GM12878 (cell line): Measurements from ENCODE around the gene EPN1. TPM values are rescaled to one million over a fixed set of nuclear protein-coding genes. Genes with fewer than 3 reads are reported as not detected.
A peak's percentile ranks its signal among the peaks of the same experiment; 100 is the strongest.

Experiments used
- ATAC-seq: fragments of 200-7000 bp; cut with Tn5 transposase; 3 replicates; pipeline ENCODE4 v1.9.1; 2020; ENCODE audit warnings: mild to moderate bottlenecking, moderate library complexity
- BruUV-seq: library from RNA; stranded (reverse); fragments of 400-500 nt; replicated peaks from 2 replicates; lab custom pipeline; 2021; lab: Mats Ljungman, UMichigan
- CTCF ChIA-PET: fragments of 300-600 bp; sonication (Branson Sonifier 250); formaldehyde crosslinking; extraction: SDS; loops from one replicate; lab custom pipeline; 2021; ENCODE audit warnings: inconsistent platforms; lab: Yijun Ruan, JAX
- POLR2A ChIA-PET: fragments of 350-600 bp; formaldehyde crosslinking; extraction: SDS; loops from one replicate; lab custom pipeline; 2021; ENCODE audit warnings: inconsistent platforms; lab: Charles Lee
- RAD21 ChIA-PET: fragments of 300-600 bp; sonication (Branson Sonifier 250); formaldehyde crosslinking; loops from one replicate; lab custom pipeline; 2023; ENCODE audit warnings: antibody characterized with exemption; ENCODE audit not compliant: unreplicated experiment; lab: Charles Lee
- SMC1A ChIA-PET: fragments of 300-600 bp; sonication (Branson Sonifier 250); formaldehyde crosslinking; loops from one replicate; lab custom pipeline; 2023; ENCODE audit not compliant: unreplicated experiment, uncharacterized antibody; lab: Charles Lee
- DNase-seq: peaks from one replicate; pipeline ENCODE4 v3.0.0-alpha.2; 2011; ENCODE audit warnings: low read depth, low spot score
- FAIRE-seq: peaks from 3 replicates; lab custom pipeline; 2011; peaks lifted over from hg19 to GRCh38; lab: Jason Lieb, UNC
- H2AFZ ChIP-seq: 2 replicates; pipeline ENCODE4 v1.6.0; 2011; ENCODE audit warnings: low read depth, low read length, control low read depth; ENCODE audit not compliant: control insufficient read depth
- H3K27ac ChIP-seq: 2 replicates; pipeline ENCODE4 v1.5.1; 2011; ENCODE audit warnings: control low read depth; ENCODE audit not compliant: control insufficient read depth, insufficient read depth
- H3K27me3 ChIP-seq, 2 experiments: replicated peaks in 1 of 2; 2 replicates each; pipeline versions ENCODE4 v1.6.0 to v1.6.1; 2011; ENCODE audit warnings: low read length in 1 of 2; ENCODE audit not compliant: control insufficient read depth in 2 of 2, insufficient read depth in 2 of 2
- H3K36me3 ChIP-seq, 2 experiments: 2 replicates each; pipeline ENCODE4 v1.5.1; 2011; ENCODE audit warnings: low read length in 1 of 2; ENCODE audit not compliant: control insufficient read depth in 2 of 2, insufficient read depth in 2 of 2
- H3K4me1 ChIP-seq: 2 replicates; pipeline ENCODE4 v1.6.1; 2011; ENCODE audit warnings: mild to moderate bottlenecking, low read length, moderate library complexity, mixed read lengths; ENCODE audit not compliant: control insufficient read depth, insufficient read depth
- H3K4me2 ChIP-seq: 2 replicates; pipeline ENCODE4 v1.6.0; 2011; ENCODE audit warnings: control low read depth; ENCODE audit not compliant: control insufficient read depth, insufficient read depth
- H3K4me3 ChIP-seq: fragments of 200-600 bp; sonication (generic); 2 replicates; pipeline ENCODE4 v1.5.1; 2016
- H3K79me2 ChIP-seq: 2 replicates; pipeline ENCODE4 v1.6.0; 2011; ENCODE audit warnings: low read length; ENCODE audit not compliant: control insufficient read depth, insufficient read depth
- H3K9ac ChIP-seq: 2 replicates; pipeline ENCODE4 v1.8.0; 2011; ENCODE audit warnings: low read length, control low read depth, mixed read lengths; ENCODE audit not compliant: control insufficient read depth, insufficient read depth
- H3K9me3 ChIP-seq: replicated peaks from 3 replicates; pipeline ENCODE4 v1.5.1; 2011; ENCODE audit warnings: mild to moderate bottlenecking, low read length; ENCODE audit not compliant: control insufficient read depth, insufficient read depth
- H4K20me1 ChIP-seq: 2 replicates; pipeline ENCODE4 v1.6.0; 2011; ENCODE audit not compliant: control insufficient read depth, insufficient read depth
- NFXL1 ChIP-seq: fragments of 450-650 bp; IDR thresholded peaks from 2 replicates; pipeline ENCODE4 v1.6.1; 2017; ENCODE audit warnings: antibody characterized with exemption, mild to moderate bottlenecking, borderline replicate concordance
- POLR2A ChIP-seq: IDR thresholded peaks from 2 replicates; pipeline ENCODE4 v1.6.1; 2011; ENCODE audit warnings: low read depth, mild to moderate bottlenecking, low read length
- SP1 ChIP-seq: IDR thresholded peaks from one replicate; pipeline ENCODE4 v1.6.1; 2011; ENCODE audit warnings: low read depth, low read length
- whole genome bisulfite sequencing: methylation state at CpG from one replicate; pipeline ENCODE4 v1.1.6; 2016; ENCODE audit warnings: low lambda C conversion rate; ENCODE audit not compliant: insufficient replicate concordance, insufficient coverage; ENCODE audit errors: missing lambda C conversion rate; 5-methylcytosine and 5-hydroxymethylcytosine counted together
- in situ Hi-C: fragments of 300-500 bp; cut with MboI; formaldehyde crosslinking; loops from 9 replicates; pipeline ENCODE4 v1.14.3; 2018; ENCODE audit warnings: mixed read lengths
- intact Hi-C: fragments of 100-400 bp; cut with micrococcal nuclease; formaldehyde crosslinking; loops from one replicate; pipeline ENCODE4 v1.14.2; 2022; ENCODE audit not compliant: unreplicated experiment
- polyA plus RNA-seq, 11 experiments: library from polyadenylated mRNA; depleted of rRNA in 4 of 11; unstranded in 6 of 11; stranded (reverse) in 5 of 11; fragments of >200 nt; fragmentation: Nextera tagmentation in 4 of 11; fragmentation: Illumina TruSeq in 1 of 11; extraction: Ambion mirVana in 4 of 11; extraction: Trizol in 1 of 11; gene quantifications; 1 replicate in 1 of 11; 2 replicates in 10 of 11; pipeline versions ENCODE4 v1.2.1 to v1.2.3, GENCODE V29; 2011 to 2016; ENCODE audit warnings: inconsistent platforms in 2 of 11, missing spikeins in 2 of 11, low read depth in 1 of 11
- total RNA-seq, 4 experiments: library from RNA; depleted of rRNA in 3 of 4; stranded (reverse); fragments of >200 nt in 3 of 4; fragmentation: Illumina TruSeq in 1 of 4; extraction: Trizol in 1 of 4; gene quantifications; 2 replicates each; pipeline versions ENCODE4 v1.2.1 to v1.2.3, GENCODE V29; 2013 to 2021
- TF ChIP-seq, protein P1 (sequence below): IDR thresholded peaks from 2 replicates; pipeline ENCODE4 v1.6.1; 2011; ENCODE audit warnings: borderline replicate concordance, low read depth, mild to moderate bottlenecking, moderate library complexity, low read length; ENCODE audit not compliant: insufficient read depth, poor library complexity, severe bottlenecking

Gene EPN1
- total and polyA plus RNA-seq, 10 of the 15 experiments (the other 5 are each of a cell fraction or from before 2014, with no cell fraction given): 0.11 to 88.5 (median 10.6) TPM

DNA sequence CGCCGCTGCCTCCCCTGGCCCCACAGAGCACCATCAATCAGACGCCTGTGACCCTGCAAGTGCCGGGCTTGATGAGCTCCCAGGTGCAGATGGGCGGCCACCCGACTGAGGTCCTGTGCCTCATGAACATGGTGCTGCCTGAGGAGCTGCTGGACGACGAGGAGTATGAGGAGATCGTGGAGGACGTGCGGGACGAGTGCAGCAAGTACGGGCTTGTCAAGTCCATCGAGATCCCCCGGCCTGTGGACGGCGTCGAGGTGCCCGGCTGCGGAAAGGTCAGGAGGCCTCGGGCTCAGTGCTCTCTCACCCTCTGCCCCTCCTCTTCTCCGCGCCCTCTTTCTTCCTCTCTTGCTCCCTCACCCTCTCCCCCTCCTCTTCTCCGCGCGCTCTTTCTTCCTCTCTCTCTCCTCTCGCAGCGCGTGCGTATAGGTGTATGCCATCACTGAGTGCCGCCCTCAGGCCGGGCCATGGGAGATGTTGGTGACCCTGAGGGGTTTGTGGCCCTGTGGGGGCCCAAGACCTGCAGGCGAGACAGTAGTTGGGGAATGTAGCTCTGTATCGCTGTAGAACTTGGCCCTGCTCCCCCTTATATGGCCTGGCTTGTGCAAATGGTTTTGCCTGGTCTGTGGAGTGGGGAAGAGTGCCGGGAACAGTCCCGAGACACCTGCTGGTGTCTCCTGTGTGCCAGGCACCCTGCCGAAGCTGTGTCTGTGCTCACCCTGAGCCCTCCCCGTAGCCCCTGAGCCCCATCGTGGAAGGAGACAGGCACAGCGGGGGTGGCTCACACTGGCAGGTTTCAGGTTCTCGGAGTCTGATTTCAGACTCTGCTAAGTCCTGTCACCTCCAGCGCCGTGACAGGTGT is 5.4 kb upstream of the EPN1 start:
- CTCF ChIA-PET: interaction anchor here (1.0 kb wide), 1 partner anchor 37 kb away, joined by 5 read pairs; no protein-coding TSS in a partner anchor
- POLR2A ChIA-PET: interaction anchor here (0.6 kb wide), 1 partner anchor 278 kb away, joined by 4 read pairs; no protein-coding TSS in a partner anchor
- FAIRE-seq: no peak

More for the DNA sequence above, 5.4 kb upstream of the EPN1 start:
- ATAC-seq (no peak), DNase-seq (no peak)
- Histone ChIP-seq H3K9ac (no peak overlapping the region), H3K79me2 (peaks cover 16% of the 10 kb centered on the region), H3K27me3 (no peaks in the 10 kb centered on the region), H3K4me1 (no peaks in the 10 kb centered on the region; the same call in 1 of the 2 replicates), H3K36me3 (peaks cover 26 to 47% of the 10 kb centered on the region in 2 experiments), H3K27ac (no peak overlapping the region), H3K9me3 (no peaks in the 10 kb centered on the region), H4K20me1 (peaks cover 16% of the 10 kb centered on the region), H2AFZ (no peak overlapping the region), H3K4me3 (no peak overlapping the region), H3K4me2 (no peak overlapping the region)
- WGBS: 93% methylated on average over 26 of the region's 43 CpGs
- in situ Hi-C loops (loop anchor here (25.0 kb wide), 1 partner anchor 1532 kb away; the partner anchor contains the start of gene CNOT3), intact Hi-C loops (no loop called here)
- TF ChIP-seq POLR2A (peak; percentile 19; the same call in 1 of the 2 replicates), NFXL1 (no peak), SP1 (no peak)
- TF ChIP-seq, protein P1, sequence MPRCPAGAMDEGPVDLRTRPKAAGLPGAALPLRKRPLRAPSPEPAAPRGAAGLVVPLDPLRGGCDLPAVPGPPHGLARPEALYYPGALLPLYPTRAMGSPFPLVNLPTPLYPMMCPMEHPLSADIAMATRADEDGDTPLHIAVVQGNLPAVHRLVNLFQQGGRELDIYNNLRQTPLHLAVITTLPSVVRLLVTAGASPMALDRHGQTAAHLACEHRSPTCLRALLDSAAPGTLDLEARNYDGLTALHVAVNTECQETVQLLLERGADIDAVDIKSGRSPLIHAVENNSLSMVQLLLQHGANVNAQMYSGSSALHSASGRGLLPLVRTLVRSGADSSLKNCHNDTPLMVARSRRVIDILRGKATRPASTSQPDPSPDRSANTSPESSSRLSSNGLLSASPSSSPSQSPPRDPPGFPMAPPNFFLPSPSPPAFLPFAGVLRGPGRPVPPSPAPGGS: no peak
- ChIA-PET RAD21 (no interaction called here), SMC1A (no interaction called here)
- BruUV-seq: no TSS peak
